H9 (cell line): ENCODE results near the gene FLNC. TPM values are rescaled to one million over a fixed set of nuclear protein-coding genes. Genes with fewer than 3 reads are reported as not detected.
A peak's percentile ranks its signal among the peaks of the same experiment; 100 is the strongest.

Experiments used
- DNase-seq: peaks from one replicate; pipeline ENCODE4 v3.0.0-alpha.2; 2017
- H2AFZ ChIP-seq: one replicate; pipeline ENCODE4 v1.6.1; 2013; ENCODE audit warnings: mild to moderate bottlenecking, low read length, control low read depth, moderate library complexity
- H2AK5ac ChIP-seq: 2 replicates; pipeline ENCODE4 v1.6.1; 2013; ENCODE audit warnings: low read length, control low read depth, mixed read lengths; ENCODE audit not compliant: insufficient read length
- H2BK120ac ChIP-seq: one replicate; pipeline ENCODE4 v1.6.1; 2013; ENCODE audit warnings: low read depth, mild to moderate bottlenecking, low read length, control low read depth, inconsistent platforms; ENCODE audit not compliant: poor library complexity, severe bottlenecking
- H2BK12ac ChIP-seq: 2 replicates; pipeline ENCODE4 v1.6.1; 2013; ENCODE audit warnings: low read length, control low read depth, mixed read lengths, low read depth; ENCODE audit not compliant: insufficient read length
- H2BK15ac ChIP-seq: 2 replicates; pipeline ENCODE4 v1.6.1; 2013; ENCODE audit warnings: low read depth, low read length, control low read depth
- H2BK20ac ChIP-seq: one replicate; pipeline ENCODE4 v1.6.1; 2013; ENCODE audit warnings: low read depth, mild to moderate bottlenecking, low read length, control low read depth, inconsistent platforms; ENCODE audit not compliant: poor library complexity, severe bottlenecking
- H2BK5ac ChIP-seq: 2 replicates; pipeline ENCODE4 v1.6.1; 2013; ENCODE audit warnings: low read length, control low read depth, mixed read lengths; ENCODE audit not compliant: insufficient read length
- H3K14ac ChIP-seq: 2 replicates; pipeline ENCODE4 v1.6.1; 2013; ENCODE audit warnings: low read length, control low read depth; ENCODE audit not compliant: insufficient read depth
- H3K18ac ChIP-seq: 2 replicates; pipeline ENCODE4 v1.6.1; 2013; ENCODE audit warnings: low read depth, mild to moderate bottlenecking, mixed read lengths, low read length, control low read depth; ENCODE audit not compliant: insufficient read length
- H3K23ac ChIP-seq: 2 replicates; pipeline ENCODE4 v1.6.1; 2013; ENCODE audit warnings: low read length, control low read depth, mixed read lengths, low read depth; ENCODE audit not compliant: insufficient read length
- H3K23me2 ChIP-seq: 2 replicates; pipeline ENCODE4 v1.6.1; 2013; ENCODE audit warnings: low read depth, mild to moderate bottlenecking, mixed read lengths, low read length, control low read depth; ENCODE audit not compliant: insufficient read length, poor library complexity, severe bottlenecking
- H3K27ac ChIP-seq: 2 replicates; pipeline ENCODE4 v1.5.1; 2013; ENCODE audit warnings: low read length, control low read depth, mixed read lengths, low read depth; ENCODE audit not compliant: insufficient read length
- H3K27me3 ChIP-seq: 2 replicates; pipeline ENCODE4 v1.6.1; 2013; ENCODE audit warnings: low read length, control low read depth, inconsistent platforms; ENCODE audit not compliant: insufficient read depth
- H3K4ac ChIP-seq: 2 replicates; pipeline ENCODE4 v1.6.1; 2013; ENCODE audit warnings: low read depth, mild to moderate bottlenecking, control low read depth, inconsistent platforms, low read length, moderate library complexity
- H3K4me1 ChIP-seq: 2 replicates; pipeline ENCODE4 v1.6.1; 2013; ENCODE audit warnings: low read length, control low read depth, inconsistent platforms; ENCODE audit not compliant: insufficient read depth
- H3K4me2 ChIP-seq: 2 replicates; pipeline ENCODE4 v1.6.1; 2013; ENCODE audit warnings: low read length, control low read depth, mixed read lengths; ENCODE audit not compliant: insufficient read length, insufficient read depth
- H3K56ac ChIP-seq: 2 replicates; pipeline ENCODE4 v1.6.1; 2013; ENCODE audit warnings: low read depth, mild to moderate bottlenecking, mixed read lengths, low read length, control low read depth; ENCODE audit not compliant: insufficient read length
- H3K79me1 ChIP-seq: 2 replicates; pipeline ENCODE4 v1.6.1; 2013; ENCODE audit warnings: low read depth, mild to moderate bottlenecking, moderate library complexity, low read length, control low read depth, inconsistent platforms; ENCODE audit not compliant: insufficient read depth, poor library complexity, severe bottlenecking
- H3K79me2 ChIP-seq: 2 replicates; pipeline ENCODE4 v1.6.1; 2013; ENCODE audit warnings: low read length, control low read depth, inconsistent platforms; ENCODE audit not compliant: insufficient read depth
- H3K9ac ChIP-seq: 2 replicates; pipeline ENCODE4 v1.6.1; 2013; ENCODE audit warnings: low read length, control low read depth, mixed read lengths; ENCODE audit not compliant: insufficient read length; ENCODE audit errors: extremely low read depth
- H3K9me3 ChIP-seq: one replicate; pipeline ENCODE4 v1.6.1; 2013; ENCODE audit warnings: low read depth, low read length, inconsistent platforms; ENCODE audit not compliant: control insufficient read depth
- H3T11ph ChIP-seq: one replicate; pipeline ENCODE4 v1.6.1; 2013; ENCODE audit warnings: mild to moderate bottlenecking, low read length, control low read depth, inconsistent platforms
- H4K20me1 ChIP-seq: one replicate; pipeline ENCODE4 v1.6.1; 2013; ENCODE audit not compliant: control insufficient read depth, insufficient read length, insufficient read depth
- H4K5ac ChIP-seq: 2 replicates; pipeline ENCODE4 v1.6.1; 2013; ENCODE audit warnings: low read depth, mild to moderate bottlenecking, mixed read lengths, low read length, control low read depth; ENCODE audit not compliant: insufficient read length
- H4K8ac ChIP-seq: replicated peaks from 2 replicates; pipeline ENCODE4 v1.6.1; 2013; ENCODE audit warnings: low read length, control low read depth, mixed read lengths, low read depth; ENCODE audit not compliant: insufficient read length
- H4K91ac ChIP-seq: 2 replicates; pipeline ENCODE4 v1.6.1; 2013; ENCODE audit warnings: low read depth, mild to moderate bottlenecking, moderate library complexity, mixed read lengths, low read length, control low read depth; ENCODE audit not compliant: insufficient read length
- H3K27ac Mint-ChIP-seq, 3 experiments: 2 replicates in 2 of 3; 3 replicates in 1 of 3; pipeline ENCODE4 v1.8.0; 2020 to 2021; ENCODE audit warnings: mixed read lengths in 3 of 3, mild to moderate bottlenecking in 1 of 3, moderate library complexity in 1 of 3
- H3K27me3 Mint-ChIP-seq: 2 replicates; pipeline ENCODE4 v1.8.0; 2021; ENCODE audit warnings: low read depth, mild to moderate bottlenecking, moderate library complexity, mixed read lengths
- H3K36me3 Mint-ChIP-seq, 3 experiments: 2 replicates in 2 of 3; 3 replicates in 1 of 3; pipeline ENCODE4 v1.8.0; 2020 to 2021; ENCODE audit warnings: low read depth in 3 of 3, mixed read lengths in 3 of 3; ENCODE audit not compliant: insufficient read depth in 1 of 3
- H3K4me1 Mint-ChIP-seq, 2 experiments: 2 replicates each; pipeline ENCODE4 v1.8.0; 2020; ENCODE audit warnings: mixed read lengths in 2 of 2
- H3K4me3 Mint-ChIP-seq, 2 experiments: 2 replicates in 1 of 2; 3 replicates in 1 of 2; pipeline ENCODE4 v1.8.0; 2020 to 2021; ENCODE audit warnings: mild to moderate bottlenecking in 2 of 2, mixed read lengths in 2 of 2, moderate library complexity in 1 of 2
- H3K9me3 Mint-ChIP-seq, 2 experiments: 2 replicates in 1 of 2; 3 replicates in 1 of 2; pipeline ENCODE4 v1.8.0; 2020; ENCODE audit warnings: mild to moderate bottlenecking in 2 of 2, mixed read lengths in 2 of 2, moderate library complexity in 1 of 2
- WGBS: extraction: QIAGEN DNeasy Blood & Tissue Kit; methylation state at CpG from one replicate; pipeline ENCODE4 v1.1.7; 2013; ENCODE audit warnings: missing lambda C conversion rate, low lambda C conversion rate, mixed read lengths; ENCODE audit not compliant: insufficient read length; ENCODE audit errors: extremely low coverage; 5-methylcytosine and 5-hydroxymethylcytosine counted together
- total RNA-seq: library from RNA; stranded (reverse); gene quantifications from 2 replicates; pipeline ENCODE4 v1.2.1, GENCODE V29; 2021
- TF ChIP-seq, protein P1 (sequence below): fragments of 200-600 bp; sonication (generic); conservative IDR thresholded peaks from 3 replicates; pipeline ENCODE4 v1.8.0; 2021; ENCODE audit warnings: antibody characterized with exemption, mild to moderate bottlenecking

FLNC gene
- total RNA-seq, 1 experiment from 2014 or later, result 12.2 TPM

DNA sequence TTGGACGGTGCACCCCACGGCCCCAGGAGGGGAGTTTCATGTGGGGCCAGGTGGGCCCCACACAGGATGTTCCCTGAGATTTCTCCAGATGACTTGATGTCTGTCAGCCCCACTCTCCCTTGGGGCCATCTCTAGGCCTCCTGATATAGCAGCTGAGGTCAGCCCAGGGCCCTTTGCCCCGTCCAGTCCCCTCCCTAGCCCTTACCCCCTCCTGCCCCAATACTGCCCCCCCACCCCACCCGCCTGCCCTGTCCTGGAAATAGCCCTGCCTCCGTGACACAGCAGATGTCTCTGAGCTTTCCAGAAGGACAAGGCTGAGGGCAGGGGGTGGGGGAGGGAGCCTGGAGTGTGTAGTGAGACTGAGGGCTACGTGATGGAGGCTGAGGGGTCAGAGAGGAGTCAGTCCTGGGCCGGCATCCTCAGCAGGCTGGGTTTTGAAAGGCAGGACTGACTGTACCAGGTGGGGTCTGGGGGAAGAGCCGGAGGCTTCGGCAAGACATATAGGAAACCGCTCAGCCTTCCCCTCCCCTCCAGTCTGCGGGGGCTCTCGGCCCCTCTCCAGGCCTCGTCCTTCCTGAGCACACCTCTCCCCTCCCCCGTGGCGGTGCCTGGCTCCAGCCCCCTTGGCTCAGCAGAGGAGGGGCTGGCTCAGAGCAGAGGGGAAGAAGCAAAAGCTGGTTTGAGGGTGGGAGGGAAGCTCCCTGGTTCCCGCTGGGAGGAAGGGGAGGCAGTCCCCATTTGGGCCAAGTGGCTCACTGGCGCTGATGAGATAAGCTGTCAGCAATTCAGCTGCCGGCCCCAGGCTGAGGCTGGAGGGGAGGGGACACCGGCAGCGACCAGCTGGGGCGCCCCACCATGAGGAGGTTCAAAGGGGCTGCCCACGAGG lies 2.0 kb downstream of the FLNC start:
- Histone ChIP-seq H4K8ac (no peak overlapping the region), H3K9ac (no peak overlapping the region), H3K79me1 (no peaks in the 10 kb centered on the region), H2BK12ac (no peak overlapping the region), H3K4me1 (peaks cover 5% of the 10 kb centered on the region; the same call in 1 of the 2 replicates), H3K4me2 (peak overlapping the region; percentile 80), H3K4ac (no peak overlapping the region), H3K9me3 (no peaks in the 10 kb centered on the region), H3T11ph (no peak overlapping the region), H4K5ac (no peak overlapping the region), H2AFZ (no peak overlapping the region), H3K23me2 (peaks cover 22% of the 10 kb centered on the region), H2AK5ac (no peak overlapping the region), H3K79me2 (no peaks in the 10 kb centered on the region), H3K27me3 (peaks cover 12% of the 10 kb centered on the region; the same call in 1 of the 2 replicates), H4K91ac (no peak overlapping the region), H4K20me1 (no peaks in the 10 kb centered on the region), H3K27ac (no peak overlapping the region), H3K14ac (no peak overlapping the region; the same call in 1 of the 2 replicates), H3K23ac (no peak overlapping the region), H2BK5ac (no peak overlapping the region), H2BK20ac (no peak overlapping the region), H2BK15ac (no peak overlapping the region), H2BK120ac (no peak overlapping the region), H3K18ac (no peak overlapping the region), H3K56ac (no peak overlapping the region)
- peak overlapping the region in 1 of 3 experiments; percentile 62; a peak in 1 of 7 replicates for H3K27ac Mint-ChIP-seq
- H3K4me1 Mint-ChIP-seq, result peaks cover 34 to 53% of the 10 kb centered on the region in 2 experiments
- peaks cover 45% of the 10 kb centered on the region for H3K27me3 Mint-ChIP-seq
- TF ChIP-seq, protein P1, sequence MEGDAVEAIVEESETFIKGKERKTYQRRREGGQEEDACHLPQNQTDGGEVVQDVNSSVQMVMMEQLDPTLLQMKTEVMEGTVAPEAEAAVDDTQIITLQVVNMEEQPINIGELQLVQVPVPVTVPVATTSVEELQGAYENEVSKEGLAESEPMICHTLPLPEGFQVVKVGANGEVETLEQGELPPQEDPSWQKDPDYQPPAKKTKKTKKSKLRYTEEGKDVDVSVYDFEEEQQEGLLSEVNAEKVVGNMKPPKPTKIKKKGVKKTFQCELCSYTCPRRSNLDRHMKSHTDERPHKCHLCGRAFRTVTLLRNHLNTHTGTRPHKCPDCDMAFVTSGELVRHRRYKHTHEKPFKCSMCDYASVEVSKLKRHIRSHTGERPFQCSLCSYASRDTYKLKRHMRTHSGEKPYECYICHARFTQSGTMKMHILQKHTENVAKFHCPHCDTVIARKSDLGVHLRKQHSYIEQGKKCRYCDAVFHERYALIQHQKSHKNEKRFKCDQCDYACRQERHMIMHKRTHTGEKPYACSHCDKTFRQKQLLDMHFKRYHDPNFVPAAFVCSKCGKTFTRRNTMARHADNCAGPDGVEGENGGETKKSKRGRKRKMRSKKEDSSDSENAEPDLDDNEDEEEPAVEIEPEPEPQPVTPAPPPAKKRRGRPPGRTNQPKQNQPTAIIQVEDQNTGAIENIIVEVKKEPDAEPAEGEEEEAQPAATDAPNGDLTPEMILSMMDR, result no peak
- peak overlapping the region; percentile 65 to 80 for H3K4me3 Mint-ChIP-seq
- no peaks in the 10 kb centered on the region for H3K9me3 Mint-ChIP-seq
- no peaks in the 10 kb centered on the region for H3K36me3 Mint-ChIP-seq
- WGBS, result no CpG with 5 or more reads among the region's 22 CpGs
- peak; percentile 78 for DNase-seq
